ENCODE data around the gene HM13.

DNA sequence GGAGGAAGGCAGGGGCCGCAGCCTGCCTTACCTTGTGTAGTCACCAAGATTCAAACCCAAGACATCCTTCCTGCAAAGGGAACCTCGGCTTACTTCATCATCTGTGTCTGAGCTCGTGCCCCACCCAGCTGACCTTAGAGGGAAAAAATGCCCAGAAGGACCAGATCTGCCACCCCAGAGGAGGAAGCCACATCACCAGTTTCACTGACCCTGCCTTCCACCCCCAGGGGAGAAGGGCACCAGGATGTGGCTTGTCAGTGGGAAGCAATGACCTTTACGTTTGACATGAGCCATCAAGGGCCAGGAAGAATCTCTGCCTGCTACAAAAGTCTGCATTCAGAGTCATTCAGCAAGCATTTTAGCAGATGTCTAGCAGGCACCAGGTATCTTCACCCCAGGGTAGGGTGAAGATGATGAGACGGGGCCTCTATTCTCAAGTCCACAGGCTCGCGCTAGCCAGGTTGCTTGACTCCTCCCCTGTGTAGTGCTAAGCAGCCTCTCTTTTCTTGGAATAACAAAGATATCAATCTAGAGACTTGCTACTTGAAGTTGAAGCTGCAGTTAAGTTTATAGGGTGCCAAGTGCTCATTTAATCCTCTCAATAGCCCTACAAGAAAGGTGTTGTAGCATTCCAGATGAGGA, 28.1 kb downstream of the HM13 start:
- TF ChIP-seq, protein P1, sequence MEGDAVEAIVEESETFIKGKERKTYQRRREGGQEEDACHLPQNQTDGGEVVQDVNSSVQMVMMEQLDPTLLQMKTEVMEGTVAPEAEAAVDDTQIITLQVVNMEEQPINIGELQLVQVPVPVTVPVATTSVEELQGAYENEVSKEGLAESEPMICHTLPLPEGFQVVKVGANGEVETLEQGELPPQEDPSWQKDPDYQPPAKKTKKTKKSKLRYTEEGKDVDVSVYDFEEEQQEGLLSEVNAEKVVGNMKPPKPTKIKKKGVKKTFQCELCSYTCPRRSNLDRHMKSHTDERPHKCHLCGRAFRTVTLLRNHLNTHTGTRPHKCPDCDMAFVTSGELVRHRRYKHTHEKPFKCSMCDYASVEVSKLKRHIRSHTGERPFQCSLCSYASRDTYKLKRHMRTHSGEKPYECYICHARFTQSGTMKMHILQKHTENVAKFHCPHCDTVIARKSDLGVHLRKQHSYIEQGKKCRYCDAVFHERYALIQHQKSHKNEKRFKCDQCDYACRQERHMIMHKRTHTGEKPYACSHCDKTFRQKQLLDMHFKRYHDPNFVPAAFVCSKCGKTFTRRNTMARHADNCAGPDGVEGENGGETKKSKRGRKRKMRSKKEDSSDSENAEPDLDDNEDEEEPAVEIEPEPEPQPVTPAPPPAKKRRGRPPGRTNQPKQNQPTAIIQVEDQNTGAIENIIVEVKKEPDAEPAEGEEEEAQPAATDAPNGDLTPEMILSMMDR (conservative IDR thresholded peaks at IDR 0.05), result no peak
- no peak for TF ChIP-seq ZFX (IDR thresholded peaks at IDR 0.05)
